ENCODE data around the gene BRINP2.

The BRINP2 gene

DNA sequence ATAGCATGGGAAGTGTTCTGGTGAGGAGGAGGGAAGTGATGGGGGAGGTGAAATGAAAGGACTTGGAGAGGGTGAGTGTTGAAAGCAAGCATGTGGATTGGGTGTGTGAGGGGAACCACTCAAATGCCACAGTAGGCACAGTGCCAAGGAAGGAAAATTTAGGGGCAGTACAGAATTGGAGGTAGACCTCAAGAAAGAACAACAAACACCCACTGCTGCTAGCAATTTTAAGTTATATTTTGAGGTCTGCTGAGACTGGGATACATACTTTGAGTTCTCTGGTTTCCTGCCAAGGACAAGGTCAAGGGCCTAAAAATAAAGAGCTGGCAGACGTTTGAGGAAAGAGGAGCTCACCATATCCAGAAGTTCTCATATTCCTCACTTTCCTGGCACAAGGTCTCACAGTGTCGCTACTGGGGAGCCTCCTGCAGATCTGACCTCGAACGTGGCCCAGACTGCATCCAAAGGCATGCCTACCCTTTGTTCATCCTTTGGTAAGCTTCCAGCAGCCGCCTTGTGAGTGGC, 104.0 kb downstream of the BRINP2 start:
- no peak for DNase-seq (ENCODE audit: low read depth, low spot score)

DNA sequence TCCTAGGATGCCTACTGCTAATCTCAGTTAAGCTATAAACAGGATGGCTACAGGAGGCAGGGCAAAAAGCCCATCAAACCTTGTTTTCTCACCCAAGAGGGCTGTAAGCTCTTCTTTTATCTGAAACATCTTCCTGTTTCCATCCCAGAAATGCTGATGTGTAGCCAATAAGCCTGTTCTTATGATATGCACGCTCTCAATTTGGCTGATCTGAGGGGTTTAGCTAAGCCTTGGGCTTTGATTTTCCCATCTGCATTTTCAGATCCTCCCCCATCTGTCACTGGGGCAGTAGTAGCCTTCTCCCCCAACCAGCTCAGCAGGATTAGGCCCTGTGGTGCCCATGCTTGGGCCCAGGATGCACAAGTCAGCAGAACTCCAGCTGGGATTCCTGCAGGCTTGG, 105.0 kb downstream of the BRINP2 start:
- no peak for DNase-seq (ENCODE audit: low read depth, low spot score)

DNA sequence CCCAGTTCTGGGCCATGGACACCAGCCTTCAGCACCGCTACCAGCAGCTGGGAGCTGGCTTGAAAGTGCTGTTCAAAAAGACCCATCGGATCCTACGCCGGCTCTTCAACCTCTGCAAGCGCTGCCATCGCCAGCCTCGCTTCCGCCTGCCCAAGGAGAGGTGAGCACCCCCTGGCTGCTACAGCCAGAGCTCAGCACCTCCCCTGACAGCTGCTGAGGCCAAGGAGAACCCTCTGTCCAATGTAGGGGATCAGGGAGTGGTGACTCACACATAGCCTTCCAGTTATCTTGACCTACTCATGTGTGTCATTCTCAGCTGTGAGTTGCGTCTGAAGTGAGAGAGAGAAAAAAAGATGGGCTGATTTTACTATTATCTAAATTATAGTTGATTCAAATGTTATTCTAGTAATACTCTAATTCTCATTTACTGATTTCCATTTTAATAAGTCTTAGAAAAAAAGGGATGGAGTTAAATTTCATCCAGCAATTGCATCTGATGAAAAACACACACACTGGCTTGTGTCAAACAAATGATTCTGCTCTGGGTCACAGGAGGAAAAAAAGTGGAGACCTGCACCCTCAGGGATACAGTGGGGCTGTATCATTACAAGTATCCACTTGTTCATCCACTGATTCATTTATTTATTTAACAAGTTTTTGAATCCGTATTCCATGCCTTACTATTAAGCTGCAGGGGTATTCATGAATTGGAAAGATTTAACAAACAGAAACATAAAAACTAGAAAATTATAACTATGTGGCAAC, 108.0 kb downstream of the BRINP2 start:
- DNase-seq (ENCODE audit: low read depth, low spot score), result no peak

DNA sequence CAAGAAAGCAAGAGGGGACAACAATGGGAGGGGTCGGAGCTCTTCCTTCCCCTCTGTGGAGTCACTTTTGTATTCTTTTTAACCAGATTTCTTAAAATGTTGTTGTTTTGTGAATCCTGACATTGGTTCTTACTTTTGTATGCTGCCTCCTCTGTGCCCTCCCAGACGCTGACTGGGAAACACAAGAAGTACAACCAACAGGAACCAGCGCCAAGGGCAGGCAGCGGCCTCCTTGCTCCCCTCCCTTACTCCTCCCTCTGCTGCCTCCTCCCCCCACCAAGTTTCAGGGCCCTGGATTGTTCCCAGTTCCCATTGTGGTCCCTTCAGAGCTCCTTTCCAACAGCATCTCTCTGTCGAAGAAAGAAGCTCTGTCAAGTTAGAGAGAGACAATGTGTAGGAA, 111.1 kb downstream of the BRINP2 start:
- DNase-seq (ENCODE audit: low read depth, low spot score), result no peak

DNA sequence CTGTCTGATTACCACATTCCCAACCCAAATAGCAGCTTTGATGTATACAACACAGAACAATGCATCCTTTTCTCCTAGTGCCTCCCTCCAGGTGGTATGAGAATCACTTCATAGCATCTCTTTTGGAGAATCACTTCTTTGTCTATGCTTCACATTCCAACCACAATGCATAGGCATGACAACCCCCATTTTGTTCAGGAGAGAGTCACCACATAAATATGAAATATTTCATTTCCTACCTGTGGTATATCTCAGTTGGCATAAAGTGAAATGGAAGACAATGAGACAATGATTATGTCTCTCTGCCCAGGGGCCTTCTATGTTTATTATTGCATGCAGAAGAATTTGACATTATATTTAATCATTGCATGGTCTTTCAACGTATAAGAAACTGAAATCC, 112.2 kb downstream of the BRINP2 start:
- DNase-seq (ENCODE audit: low read depth, low spot score), result no peak

DNA sequence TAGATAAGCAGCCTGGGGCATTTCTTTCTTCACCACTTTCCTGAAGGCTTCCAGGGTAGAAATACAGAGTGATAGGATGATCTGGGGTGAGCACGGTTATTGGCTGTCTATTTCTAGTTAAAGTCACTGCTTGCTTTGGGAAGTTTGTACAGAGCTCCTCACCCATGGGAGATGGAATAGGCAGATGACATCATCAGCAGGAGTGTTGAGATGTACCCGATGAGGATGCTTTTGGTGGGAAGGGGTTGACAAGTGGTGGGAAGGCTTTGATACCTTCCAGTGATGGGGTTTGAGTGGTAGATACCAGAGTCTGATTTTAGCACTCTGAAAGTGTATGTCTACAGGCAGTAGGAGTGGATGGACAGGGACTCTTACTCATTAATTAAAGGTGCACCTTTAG, 112.6 kb downstream of the BRINP2 start:
- no peak for DNase-seq (ENCODE audit: low read depth, low spot score)

DNA sequence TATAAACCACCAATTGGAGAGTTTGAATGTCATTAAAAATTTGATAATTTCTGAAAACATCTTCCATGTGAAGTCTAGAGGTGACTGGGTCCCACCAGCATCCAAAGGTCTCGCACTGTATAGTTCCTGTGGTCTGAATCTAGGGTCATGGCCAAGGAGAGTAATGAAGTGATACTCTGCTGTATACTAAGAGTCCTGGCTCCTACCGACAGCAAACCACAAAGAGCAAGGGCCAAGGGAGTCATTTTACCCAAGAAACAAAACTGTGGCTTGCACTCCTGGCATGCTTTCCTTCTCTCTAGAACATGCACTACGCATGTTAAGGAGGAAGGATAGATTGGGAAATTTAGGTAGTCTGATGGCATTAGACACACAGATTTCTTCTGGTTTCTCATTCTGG, 115.6 kb downstream of the BRINP2 start:
- DNase-seq (ENCODE audit: low read depth, low spot score), result no peak

DNA sequence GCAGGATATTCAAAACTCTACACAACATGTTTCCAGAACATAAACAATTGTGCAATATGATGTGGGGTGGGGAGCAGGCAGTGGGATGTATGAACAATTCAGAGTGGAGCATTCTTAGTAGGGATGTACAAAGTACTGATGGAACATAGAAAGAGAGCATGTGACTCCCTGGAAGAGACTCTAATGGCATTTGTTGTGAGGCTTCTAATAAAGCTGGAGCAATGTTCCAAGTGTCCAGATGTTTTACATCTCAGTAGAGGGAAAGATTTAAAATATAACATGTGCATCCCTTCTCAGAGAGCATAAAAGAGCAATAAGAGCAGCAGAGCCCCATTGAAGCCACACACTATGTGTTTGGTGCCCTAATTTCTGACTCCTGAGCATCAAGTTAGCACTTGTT, 116.5 kb downstream of the BRINP2 start:
- DNase-seq (ENCODE audit: low read depth, low spot score), result no peak

DNA sequence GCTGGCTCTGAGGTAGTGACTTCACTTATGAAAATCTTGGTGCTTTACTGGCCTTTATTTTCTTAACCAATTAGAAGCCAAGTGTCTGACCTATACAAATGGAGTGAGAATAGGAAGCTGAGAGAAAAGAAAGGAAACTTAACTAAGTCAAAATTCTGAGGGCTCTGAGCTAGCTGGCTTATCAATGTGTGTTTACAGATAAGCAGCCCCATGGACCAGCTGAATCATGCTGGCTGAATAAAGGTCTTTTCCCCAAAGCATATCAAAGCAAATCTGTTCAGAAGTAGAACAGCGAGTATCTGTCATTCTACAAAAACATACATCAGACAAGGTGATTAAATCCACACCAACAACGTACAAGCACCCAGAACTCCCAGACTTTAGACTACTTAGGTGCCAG, 117.2 kb downstream of the BRINP2 start:
- DNase-seq (ENCODE audit: low read depth, low spot score), result no peak

DNA sequence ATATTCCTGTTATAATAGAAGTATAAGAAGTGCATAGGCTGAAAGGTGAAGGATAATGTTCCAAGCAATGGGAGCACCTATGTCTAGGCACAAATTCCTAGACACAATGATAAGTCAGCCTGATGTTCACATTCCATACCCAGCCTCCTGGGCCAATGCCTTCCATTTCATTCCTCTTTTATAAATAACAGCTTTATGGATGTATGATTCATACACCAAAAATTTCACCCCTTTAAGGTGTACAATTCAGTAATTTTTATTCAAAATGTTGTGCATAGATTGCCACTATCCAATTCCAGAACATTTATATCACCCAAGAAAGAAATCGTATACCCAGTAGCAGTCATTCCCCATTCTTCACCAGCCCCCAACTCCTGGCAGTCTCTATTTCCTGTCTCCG, 118.8 kb downstream of the BRINP2 start:
- no peak for DNase-seq (ENCODE audit: low read depth, low spot score)

DNA sequence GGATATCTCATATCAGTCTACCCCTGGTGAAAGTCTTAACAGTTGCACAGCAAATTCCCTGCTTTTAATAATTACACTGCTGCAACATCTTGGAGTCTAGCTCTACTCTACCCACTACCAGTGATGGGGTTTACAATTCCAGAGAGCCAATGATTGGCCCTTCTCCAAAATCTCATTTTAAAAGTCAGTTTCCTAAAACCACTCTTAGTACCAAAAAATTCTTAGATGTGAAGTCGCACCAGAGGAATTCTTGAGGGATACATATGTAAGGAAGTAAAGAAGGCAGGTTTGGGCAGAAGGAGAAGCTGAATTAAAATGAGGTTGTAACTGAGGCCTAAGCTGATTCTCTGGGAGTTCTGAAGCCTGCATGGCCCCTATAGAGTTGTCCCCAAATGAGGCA, 129.7 kb downstream of the BRINP2 start:
- DNase-seq (ENCODE audit: low read depth, low spot score), result no peak

DNA sequence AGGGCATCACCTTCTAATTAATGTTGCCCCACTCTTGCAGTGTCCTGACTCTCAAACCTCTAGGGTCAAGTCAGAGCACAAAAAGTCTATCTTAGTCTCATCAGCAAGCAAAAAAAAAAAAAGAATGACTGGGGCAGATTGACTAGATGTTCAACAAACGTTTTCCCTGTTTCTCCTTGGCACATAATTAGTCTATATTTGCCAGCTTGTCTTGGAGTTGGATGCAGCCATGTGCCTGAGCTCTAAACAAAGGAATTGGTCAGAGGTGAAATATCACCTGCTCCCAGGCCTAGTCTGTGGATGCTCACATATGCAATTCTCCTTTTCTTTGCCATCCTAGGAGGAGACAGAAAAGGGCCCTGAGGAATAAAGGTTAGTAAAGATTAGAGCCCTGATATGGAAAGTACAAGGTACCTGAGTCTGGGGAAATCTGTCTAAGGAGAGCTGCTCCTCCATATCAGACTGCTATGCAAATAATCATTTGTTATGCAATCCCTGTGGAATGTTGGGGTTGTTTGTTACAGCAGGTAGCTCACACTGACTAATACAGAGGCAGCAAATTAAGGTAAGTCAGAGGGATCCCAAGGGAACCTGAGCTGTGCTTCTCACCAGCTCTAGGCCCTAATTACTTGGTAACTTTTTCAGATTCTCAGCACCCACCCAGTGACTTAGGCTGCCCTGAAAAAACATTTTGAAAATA, 130.8 kb downstream of the BRINP2 start:
- DNase-seq (ENCODE audit: low read depth, low spot score), result no peak

DNA sequence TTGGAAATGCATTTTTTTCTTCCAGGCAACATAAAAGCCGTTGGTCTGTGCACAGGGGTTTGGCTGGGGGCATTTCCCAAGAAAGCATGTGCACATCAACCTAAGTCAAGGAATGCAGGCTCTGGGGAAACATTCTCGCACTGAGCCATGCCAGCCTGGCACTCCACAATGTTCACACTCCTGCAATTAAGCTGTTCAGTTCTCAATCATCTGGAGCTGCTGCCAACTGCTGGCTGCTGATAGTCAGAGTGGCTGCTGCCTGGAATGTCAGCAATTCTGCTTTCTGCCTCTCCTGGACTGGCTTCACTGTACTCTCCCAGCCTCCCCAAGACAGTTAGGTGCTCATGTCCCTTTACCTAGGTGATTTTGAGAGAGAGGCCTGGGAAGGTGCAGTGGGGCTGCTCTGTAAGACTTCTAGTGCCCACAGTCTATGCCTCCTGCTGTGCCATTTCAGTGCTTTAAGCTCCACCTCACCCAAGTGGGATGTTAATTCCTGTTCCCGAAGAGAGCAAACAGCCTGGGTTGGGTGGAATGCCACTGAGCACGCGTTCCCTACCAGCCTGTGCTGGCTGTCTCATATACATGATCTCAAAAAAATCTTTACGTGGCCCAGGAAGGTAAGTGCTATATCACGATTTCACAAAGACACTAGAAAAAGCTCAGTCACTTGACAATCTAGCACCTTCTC, 131.7 kb downstream of the BRINP2 start:
- DNase-seq (ENCODE audit: low read depth, low spot score), result no peak

DNA sequence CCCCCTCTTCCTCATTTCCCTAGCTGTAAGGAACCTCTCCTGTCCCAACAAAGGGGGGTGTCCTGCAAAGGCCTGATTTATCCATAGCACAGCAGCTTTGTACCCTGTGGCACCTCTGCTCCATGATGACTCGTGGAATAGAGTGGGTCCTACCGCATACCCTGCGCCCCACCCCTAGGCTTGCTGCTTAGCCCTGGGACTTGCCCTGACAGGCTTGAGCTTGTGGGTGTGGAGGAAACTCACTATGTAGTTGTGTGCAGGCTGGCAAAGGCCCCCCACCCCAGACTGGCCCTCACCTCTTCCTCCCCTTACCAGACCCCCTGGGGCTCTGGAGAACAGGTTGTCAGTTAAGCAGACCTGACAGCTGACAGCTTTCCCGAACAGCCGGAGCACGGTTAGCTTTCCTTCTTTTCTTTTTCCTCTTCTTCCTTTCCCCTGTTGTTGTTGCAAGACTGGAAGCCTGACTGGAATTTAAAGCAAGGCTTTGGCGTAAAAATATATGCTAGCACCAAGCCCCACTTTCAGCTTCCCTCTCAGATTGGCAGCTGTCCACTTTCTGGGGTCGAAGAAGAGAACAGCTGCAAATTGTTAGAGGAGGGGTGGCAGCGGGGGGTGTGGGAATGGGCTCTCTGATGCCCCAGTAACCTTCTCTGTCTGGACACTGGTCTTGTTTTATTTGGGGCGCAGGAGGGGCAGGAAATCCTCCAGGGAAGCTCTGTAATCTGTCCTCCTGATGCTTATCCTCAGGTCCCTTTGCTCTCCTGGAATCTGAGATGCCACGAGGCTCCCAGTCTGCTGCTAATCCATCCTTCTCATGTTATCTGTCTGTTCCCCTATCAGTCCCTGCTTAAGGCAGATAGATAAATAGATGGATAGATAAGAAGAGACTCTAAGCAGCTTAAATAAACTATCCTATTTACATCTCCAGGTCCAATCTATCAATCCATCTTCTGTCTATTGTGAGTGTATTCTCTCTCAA, 134.6 kb downstream of the BRINP2 start:
- no peak for DNase-seq (ENCODE audit: low read depth, low spot score)

DNA sequence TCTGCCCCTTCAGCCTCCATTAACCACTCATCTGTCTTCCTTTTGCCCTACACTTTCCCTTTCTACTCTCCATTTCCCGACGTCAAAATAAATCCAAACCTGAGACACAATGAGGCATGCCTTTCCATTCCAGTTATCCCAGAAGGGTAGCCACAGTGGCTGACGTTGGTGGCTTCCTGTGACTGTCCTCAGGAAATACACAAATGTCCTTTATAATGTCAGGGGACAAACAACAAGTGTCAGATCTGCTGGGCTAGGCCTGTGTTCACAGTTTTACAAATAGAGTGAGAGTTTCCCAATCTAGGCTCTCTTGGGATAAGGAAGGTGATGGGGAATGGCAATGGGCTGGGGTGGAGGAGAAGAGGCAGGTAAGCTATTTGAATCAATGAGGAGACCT, 135.3 kb downstream of the BRINP2 start:
- no peak for DNase-seq (ENCODE audit: low read depth, low spot score)

DNA sequence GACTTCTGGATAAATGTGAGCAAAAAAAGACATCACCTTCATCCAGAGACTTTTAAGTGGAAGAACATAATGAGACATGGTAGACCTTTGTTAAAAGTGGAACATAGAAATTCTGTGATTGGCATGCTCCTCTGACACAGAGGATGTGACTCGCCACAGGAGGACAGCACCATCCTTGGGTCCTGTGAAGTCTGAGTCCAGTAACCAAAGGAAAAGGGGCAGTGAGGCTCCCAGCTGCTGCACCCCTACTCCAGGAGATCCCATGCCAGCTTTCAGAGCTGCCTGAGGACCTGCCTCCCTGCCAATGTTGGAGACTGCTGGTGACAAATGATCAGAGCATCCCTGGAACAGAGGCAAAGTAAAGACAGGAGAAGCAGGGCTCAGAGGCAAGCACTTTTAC, 136.2 kb downstream of the BRINP2 start:
- DNase-seq (ENCODE audit: low read depth, low spot score), result no peak

DNA sequence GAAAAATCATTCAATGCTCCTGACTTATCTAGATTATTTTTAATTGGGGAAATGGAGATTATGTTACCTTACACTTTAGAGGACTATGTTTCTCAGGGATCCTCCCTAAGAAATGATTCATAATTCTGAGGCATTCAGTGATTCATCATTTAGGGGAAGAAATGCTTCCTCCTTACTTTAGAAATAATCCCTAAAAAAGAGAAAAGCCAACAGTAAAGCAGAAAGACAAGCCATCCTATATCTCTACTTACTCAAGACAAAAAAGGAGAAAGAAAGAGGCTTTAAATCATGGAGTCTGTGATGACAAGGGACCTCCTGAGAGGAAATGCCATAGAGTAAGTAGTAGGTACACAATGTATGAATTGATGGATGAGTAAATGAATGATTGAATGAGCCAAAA, 137.0 kb downstream of the BRINP2 start:
- no peak for DNase-seq (ENCODE audit: low read depth, low spot score)

DNA sequence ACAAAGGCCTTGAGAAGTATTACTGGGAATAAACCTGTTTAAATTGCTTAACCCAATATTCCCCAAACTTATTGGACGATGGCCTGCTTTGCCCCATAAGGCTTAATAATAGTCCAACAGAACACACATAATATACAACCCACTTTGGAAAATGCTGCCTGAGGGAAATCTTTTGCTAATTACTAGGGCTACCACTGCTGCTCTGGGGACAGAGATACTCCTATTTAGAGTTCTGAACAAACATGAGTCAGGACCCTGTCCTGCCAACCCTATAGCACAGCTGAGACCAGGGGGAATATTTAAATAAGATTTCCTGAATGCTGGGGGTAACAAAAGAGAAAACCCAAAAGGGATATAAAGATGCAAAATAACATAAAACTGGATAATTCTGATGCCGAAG, 139.1 kb downstream of the BRINP2 start:
- no peak for DNase-seq (ENCODE audit: low read depth, low spot score)

DNA sequence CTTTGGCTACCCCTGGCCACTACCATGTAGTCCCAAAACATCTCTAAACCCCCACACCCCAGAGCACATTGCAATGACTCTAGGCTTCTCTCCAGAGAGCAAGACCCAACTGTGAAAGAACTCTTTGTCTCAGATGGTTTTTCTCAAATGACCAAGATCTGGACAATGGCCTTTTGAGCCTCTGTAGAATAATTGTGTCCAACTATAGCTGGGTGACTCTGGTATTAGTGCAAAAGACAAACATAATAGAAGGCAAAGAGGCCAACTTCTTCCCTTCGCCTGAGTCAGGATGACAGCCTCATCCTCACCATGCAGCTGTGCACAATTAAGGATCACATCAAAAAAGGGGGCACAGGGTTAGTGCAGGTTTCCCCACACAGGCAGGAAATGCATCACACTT, 139.6 kb downstream of the BRINP2 start:
- DNase-seq (ENCODE audit: low read depth, low spot score), result no peak

DNA sequence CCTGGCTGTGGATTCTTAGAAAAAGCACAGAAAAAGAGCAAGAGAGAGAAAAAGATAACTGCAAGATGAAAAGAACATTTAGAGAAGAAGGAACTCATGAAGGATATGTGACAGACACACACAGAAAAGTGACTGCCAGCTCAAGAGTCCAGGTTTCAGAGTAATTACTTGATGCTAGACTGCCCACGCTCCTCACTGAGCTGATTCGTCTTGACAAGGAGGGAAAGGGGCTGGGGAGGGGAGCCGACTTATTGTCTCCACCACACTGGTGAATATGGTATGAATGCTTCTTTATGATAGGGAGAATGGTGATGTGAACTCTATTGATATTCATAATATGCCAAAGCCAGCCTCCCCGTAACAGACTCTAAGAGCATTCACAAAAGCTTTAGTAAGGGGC, 140.4 kb downstream of the BRINP2 start:
- DNase-seq (ENCODE audit: low read depth, low spot score), result no peak

DNA sequence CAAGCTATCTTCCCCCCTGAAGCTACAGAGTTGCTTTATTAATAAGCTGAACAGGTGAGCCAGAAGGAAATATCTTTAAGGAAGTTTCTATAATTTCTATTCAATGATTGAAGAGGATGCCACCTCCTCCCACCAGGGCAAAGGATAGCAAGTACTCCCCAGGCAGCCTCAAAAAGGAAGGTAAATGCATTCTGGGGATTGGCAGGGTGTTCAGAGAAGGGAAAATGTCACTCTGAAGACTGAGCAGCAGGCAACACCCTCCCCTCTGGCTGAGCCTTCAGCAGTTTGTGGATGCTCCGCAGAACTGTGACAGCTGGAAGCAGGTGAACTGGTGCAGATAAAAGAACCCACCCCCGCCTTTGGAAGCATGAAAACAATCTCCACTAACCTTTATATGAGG, 140.8 kb downstream of the BRINP2 start:
- no peak for DNase-seq (ENCODE audit: low read depth, low spot score)

DNA sequence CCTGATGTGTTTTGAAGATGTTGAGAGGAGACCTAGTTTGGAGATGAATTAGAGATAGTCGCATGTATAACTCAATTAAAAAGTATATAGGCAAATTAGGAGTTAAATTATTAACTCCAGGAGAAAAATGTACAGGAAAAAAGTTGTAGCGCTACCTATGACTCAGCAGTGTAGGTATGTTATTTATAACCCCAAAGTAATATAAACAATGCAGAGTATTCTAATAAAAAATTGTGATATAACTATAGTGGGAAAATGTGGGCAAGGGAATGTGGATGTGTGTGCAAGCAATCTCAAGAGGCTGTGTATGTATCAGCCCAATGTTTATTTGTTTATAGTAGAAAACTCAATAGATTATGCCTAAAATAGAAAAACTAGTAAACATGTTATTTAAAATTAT, 144.5 kb downstream of the BRINP2 start:
- no peak for DNase-seq (ENCODE audit: low read depth, low spot score)
